H1 (cell line): ENCODE data around the gene CIAO2B.

Experiments used
- CTCF ChIP-seq, 3 experiments: IDR thresholded peaks; 1 replicate in 2 of 3; 2 replicates in 1 of 3; pipeline versions ENCODE4 v1.5.1 to v1.6.1; 2011; ENCODE audit warnings: low read length in 3 of 3, mild to moderate bottlenecking in 3 of 3, inconsistent platforms in 2 of 3, low read depth in 1 of 3, moderate library complexity in 1 of 3; ENCODE audit not compliant: insufficient read depth in 1 of 3; ENCODE audit errors: control extremely low read depth in 1 of 3
- MAX ChIP-seq: IDR thresholded peaks from 2 replicates; pipeline ENCODE4 v1.6.1; 2012; ENCODE audit warnings: inconsistent platforms
- USF2 ChIP-seq: IDR thresholded peaks from 2 replicates; pipeline ENCODE4 v1.6.1; 2011; ENCODE audit warnings: low read length, improper control_type of control experiment

- TF ChIP-seq USF2, result no peak
- TF ChIP-seq MAX, result no peak
- TF ChIP-seq CTCF (IDR thresholded peaks at IDR 0.05; ENCODE audit: control extremely low read depth in 1 of 3, insufficient read depth in 1 of 3, low read depth in 1 of 3, low read length in 3 of 3), result no peak
Observed at GRCh38 chr16:66926961-66927436, 7.2 kb downstream of the CIAO2B start.
